ENCODE measurements around the gene GCC2.

The GCC2 gene

GRCh38 chr2:108531674-108532055 lies 82.7 kb downstream of the GCC2 start:
- POLR2A ChIA-PET (ENCODE audit: low non-redundant PET) = no interaction called here
- no peak overlapping the region for H3K27ac ChIP-seq
- TF ChIP-seq, protein P1, sequence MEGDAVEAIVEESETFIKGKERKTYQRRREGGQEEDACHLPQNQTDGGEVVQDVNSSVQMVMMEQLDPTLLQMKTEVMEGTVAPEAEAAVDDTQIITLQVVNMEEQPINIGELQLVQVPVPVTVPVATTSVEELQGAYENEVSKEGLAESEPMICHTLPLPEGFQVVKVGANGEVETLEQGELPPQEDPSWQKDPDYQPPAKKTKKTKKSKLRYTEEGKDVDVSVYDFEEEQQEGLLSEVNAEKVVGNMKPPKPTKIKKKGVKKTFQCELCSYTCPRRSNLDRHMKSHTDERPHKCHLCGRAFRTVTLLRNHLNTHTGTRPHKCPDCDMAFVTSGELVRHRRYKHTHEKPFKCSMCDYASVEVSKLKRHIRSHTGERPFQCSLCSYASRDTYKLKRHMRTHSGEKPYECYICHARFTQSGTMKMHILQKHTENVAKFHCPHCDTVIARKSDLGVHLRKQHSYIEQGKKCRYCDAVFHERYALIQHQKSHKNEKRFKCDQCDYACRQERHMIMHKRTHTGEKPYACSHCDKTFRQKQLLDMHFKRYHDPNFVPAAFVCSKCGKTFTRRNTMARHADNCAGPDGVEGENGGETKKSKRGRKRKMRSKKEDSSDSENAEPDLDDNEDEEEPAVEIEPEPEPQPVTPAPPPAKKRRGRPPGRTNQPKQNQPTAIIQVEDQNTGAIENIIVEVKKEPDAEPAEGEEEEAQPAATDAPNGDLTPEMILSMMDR (conservative IDR thresholded peaks at IDR 0.05; ENCODE audit: low read depth) = no peak
- CTCF ChIA-PET = no interaction called here
- DNase-seq (ENCODE audit: low spot score) = no peak

GRCh38 chr2:108533832-108534583 lies 85.0 kb downstream of the GCC2 start, which contains the start of gene LIMS1:
LIMS1 (plus strand) TSS chr2:108534470; CDS start chr2:108534563, 93 bp downstream.
- peak; percentile 92 for DNase-seq (ENCODE audit: low spot score)
- POLR2A ChIA-PET (ENCODE audit: low non-redundant PET) = no interaction called here
- TF ChIP-seq, protein P1 (conservative IDR thresholded peaks at IDR 0.05; ENCODE audit: low read depth) = no peak
- CTCF ChIA-PET = interaction anchor here (1.6 kb wide), 1 partner anchor 50 kb away, joined by 7 read pairs; no protein-coding TSS in a partner anchor
- H3K27ac ChIP-seq = peak within 1 kb of the TSS; percentile 98

DNA sequence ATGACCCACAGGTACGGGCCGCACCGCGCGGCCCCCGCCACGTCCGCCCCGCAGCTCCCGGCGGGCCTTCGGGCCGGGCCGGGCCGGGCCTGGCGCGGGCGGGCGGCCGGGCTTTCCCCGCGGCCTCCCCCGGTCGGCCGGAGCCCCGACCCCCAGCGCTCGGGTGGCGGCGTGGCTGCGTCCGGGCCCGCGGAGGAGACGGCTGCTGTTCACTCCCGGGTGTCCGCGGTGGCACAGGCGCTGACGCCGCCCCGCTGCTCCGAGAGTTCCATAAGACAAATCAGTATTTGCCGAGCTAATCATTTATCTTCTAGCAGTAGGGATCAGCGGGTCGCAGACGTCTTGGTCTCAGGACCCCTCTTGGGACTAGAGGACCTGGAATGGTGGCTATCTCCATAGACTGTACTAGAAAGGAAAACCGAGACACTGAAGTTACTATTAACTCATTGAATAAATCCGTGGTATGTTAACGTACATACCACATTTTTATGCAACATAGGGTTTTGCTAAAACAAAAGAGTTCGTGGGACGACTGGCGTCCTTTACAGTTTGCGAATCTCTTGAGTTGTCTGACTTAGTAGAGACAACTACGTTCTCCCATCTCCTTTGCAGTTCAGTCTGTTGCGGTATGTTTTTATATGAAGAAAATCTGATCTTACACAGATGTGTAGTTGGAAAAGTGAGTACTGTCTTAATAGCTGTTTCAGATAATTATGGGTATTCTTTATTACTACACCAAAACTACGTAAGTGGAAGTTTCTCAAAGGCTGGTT lies 85.8 kb downstream of the GCC2 start:
- ChIA-PET POLR2A (ENCODE audit: low non-redundant PET) (no interaction called here), CTCF (interaction anchor here (1.0 to 1.6 kb wide), 3 partner anchors 14 to 101 kb away, joined by 3 to 7 read pairs (median 6); no protein-coding TSS in a partner anchor)
- DNase-seq (ENCODE audit: low spot score) = peak; percentile 23
- peak overlapping the region; percentile 98 for H3K27ac ChIP-seq
- TF ChIP-seq, protein P1 (conservative IDR thresholded peaks at IDR 0.05; ENCODE audit: low read depth) = no peak

DNA sequence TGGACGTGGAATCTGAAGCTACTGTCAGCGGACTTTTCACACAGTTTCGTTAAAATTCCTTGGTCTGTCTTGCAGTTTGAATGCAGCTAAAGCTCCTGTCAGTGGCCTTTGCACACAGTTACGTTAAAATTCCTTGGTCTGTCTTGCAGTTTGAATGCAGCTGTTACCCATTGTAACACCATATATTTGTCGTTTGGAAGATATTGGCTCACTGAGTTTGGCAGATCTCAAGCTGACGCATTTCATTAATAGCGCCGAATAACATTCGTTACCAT lies 86.3 kb downstream of the GCC2 start:
- CTCF ChIA-PET = interaction anchor here (1.0 to 1.6 kb wide), 3 partner anchors 14 to 101 kb away, joined by 3 to 7 read pairs (median 6); no protein-coding TSS in a partner anchor
- no peak overlapping the region for H3K27ac ChIP-seq
- DNase-seq (ENCODE audit: low spot score) = no peak
- POLR2A ChIA-PET (ENCODE audit: low non-redundant PET) = no interaction called here
- TF ChIP-seq, protein P1 (conservative IDR thresholded peaks at IDR 0.05; ENCODE audit: low read depth) = no peak

DNA sequence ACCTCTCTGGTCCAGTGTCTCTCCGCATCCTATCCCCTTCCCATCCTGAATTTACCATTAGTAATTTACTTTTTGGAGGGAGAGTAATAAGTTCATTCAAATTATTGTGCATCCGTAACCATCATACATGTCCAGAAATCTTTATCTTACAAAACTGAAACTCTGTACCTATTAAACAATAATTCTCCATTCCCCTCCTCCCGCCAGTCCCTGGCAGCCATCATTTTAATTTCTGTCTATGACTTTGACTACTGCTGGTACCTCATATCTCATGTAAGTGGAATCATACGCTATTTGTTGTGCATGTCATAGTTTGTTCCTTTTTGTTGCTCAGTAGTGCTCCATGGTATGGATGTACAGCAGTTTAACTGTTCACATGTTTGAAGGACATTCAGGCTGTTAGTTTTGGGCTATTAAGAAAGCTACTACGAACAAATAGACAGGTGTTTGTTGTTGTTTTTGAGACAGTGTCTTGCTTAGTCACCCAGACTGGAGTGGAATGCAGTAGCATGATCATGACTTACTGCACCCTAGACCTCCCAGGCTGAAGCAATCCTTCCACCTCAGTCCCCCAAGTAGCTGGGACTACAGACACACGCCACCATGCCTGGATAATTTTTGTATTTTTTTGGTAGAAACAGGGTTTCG lies 87.3 kb downstream of the GCC2 start:
- ChIA-PET POLR2A (ENCODE audit: low non-redundant PET) (no interaction called here), CTCF (no interaction called here)
- no peak overlapping the region for H3K27ac ChIP-seq
- TF ChIP-seq, protein P1 (conservative IDR thresholded peaks at IDR 0.05; ENCODE audit: low read depth) = no peak
- DNase-seq (ENCODE audit: low spot score) = no peak

DNA sequence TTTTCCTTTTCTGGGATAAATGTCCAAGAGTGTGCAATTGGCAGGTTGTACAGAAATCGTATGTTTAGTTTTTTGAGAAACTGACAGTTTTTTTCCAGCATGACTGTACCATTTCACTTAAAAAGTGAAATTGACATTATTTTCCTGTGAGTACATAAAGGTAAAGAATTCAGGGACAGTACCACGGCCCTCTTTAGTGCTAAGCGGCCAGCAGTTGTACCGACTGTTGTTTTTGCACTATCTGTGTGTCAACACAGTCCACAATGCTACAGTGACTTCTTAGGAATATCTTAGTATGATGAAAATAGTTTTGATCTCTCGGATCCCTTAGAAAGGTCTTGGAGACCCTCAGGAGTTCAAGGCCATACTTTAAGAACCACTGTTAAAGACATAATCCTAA lies 87.9 kb downstream of the GCC2 start:
- ChIA-PET CTCF (interaction anchor here (0.7 kb wide), 1 partner anchor 49 kb away, joined by 4 read pairs; no protein-coding TSS in a partner anchor), POLR2A (ENCODE audit: low non-redundant PET) (no interaction called here)
- no peak for DNase-seq (ENCODE audit: low spot score)
- TF ChIP-seq, protein P1 (conservative IDR thresholded peaks at IDR 0.05; ENCODE audit: low read depth) = no peak
- H3K27ac ChIP-seq = no peak overlapping the region
